GM23338 (cell line): ENCODE results near the gene SNAP25. TPM values are rescaled to one million over a fixed set of nuclear protein-coding genes. Genes with fewer than 3 reads are reported as not detected.

Source experiments
- ATAC-seq: fragments of 200-7000 bp; cut with Tn5 transposase; 3 replicates; pipeline ENCODE4 v1.9.1; 2020
- DNase-seq: peaks from one replicate; pipeline ENCODE4 v3.0.0-alpha.2; 2015; ENCODE audit warnings: low spot score
- H2AFZ ChIP-seq: fragments of 200-600 bp; sonication (generic); 2 replicates; pipeline ENCODE4 v1.8.0; 2016; ENCODE audit warnings: antibody characterized with exemption, mild to moderate bottlenecking, moderate library complexity
- H3F3A ChIP-seq: fragments of 200-600 bp; sonication (generic); replicated peaks from 2 replicates; pipeline ENCODE4 v1.8.0; 2017; ENCODE audit warnings: antibody characterized with exemption, mixed run types, low read depth
- H3K27ac ChIP-seq: fragments of 200-600 bp; sonication (generic); 2 replicates; pipeline ENCODE4 v1.6.1; 2016; ENCODE audit warnings: low read depth
- H3K27me3 ChIP-seq: fragments of 200-600 bp; sonication (generic); 2 replicates; pipeline ENCODE4 v1.8.0; 2016; ENCODE audit warnings: mild to moderate bottlenecking, mixed run types, moderate library complexity; ENCODE audit not compliant: insufficient read depth
- H3K36me3 ChIP-seq: fragments of 200-600 bp; sonication (generic); 2 replicates; pipeline ENCODE4 v1.8.0; 2016; ENCODE audit warnings: mild to moderate bottlenecking; ENCODE audit not compliant: insufficient read depth
- H3K4me1 ChIP-seq: fragments of 200-600 bp; sonication (generic); 2 replicates; pipeline ENCODE4 v1.8.0; 2016; ENCODE audit warnings: mild to moderate bottlenecking, moderate library complexity; ENCODE audit not compliant: insufficient read depth
- H3K4me2 ChIP-seq: fragments of 200-600 bp; sonication (generic); 2 replicates; pipeline ENCODE4 v1.7.1; 2017; ENCODE audit warnings: mixed run types
- H3K4me3 ChIP-seq: fragments of 200-600 bp; sonication (generic); 2 replicates; pipeline ENCODE4 v1.6.1; 2016; ENCODE audit warnings: mixed run types
- H3K79me2 ChIP-seq: fragments of 200-600 bp; sonication (generic); replicated peaks from 2 replicates; pipeline ENCODE4 v1.8.0; 2017; ENCODE audit warnings: mild to moderate bottlenecking; ENCODE audit not compliant: insufficient read depth
- H3K9me2 ChIP-seq: fragments of 200-600 bp; sonication (generic); 2 replicates; pipeline ENCODE4 v1.8.0; 2017; ENCODE audit not compliant: insufficient read depth
- H4K20me1 ChIP-seq: fragments of 200-600 bp; sonication (generic); replicated peaks from 2 replicates; pipeline ENCODE4 v1.8.0; 2017; ENCODE audit warnings: mild to moderate bottlenecking; ENCODE audit not compliant: insufficient read depth
- H3K27ac Mint-ChIP-seq: 2 replicates; pipeline ENCODE4 v1.8.0; 2020; ENCODE audit warnings: inconsistent platforms, mild to moderate bottlenecking, moderate library complexity, mixed read lengths
- H3K27me3 Mint-ChIP-seq: 3 replicates; pipeline ENCODE4 v1.8.0; 2022; ENCODE audit warnings: low read depth, mild to moderate bottlenecking, moderate library complexity, mixed read lengths, inconsistent platforms; ENCODE audit not compliant: insufficient read depth, poor library complexity
- H3K36me3 Mint-ChIP-seq: 3 replicates; pipeline ENCODE4 v1.8.0; 2021; ENCODE audit warnings: low read depth, mild to moderate bottlenecking, inconsistent platforms, moderate library complexity, mixed read lengths
- H3K4me1 Mint-ChIP-seq: 3 replicates; pipeline ENCODE4 v1.8.0; 2020; ENCODE audit warnings: mild to moderate bottlenecking, inconsistent platforms, mixed read lengths
- H3K4me3 Mint-ChIP-seq: 3 replicates; pipeline ENCODE4 v1.8.0; 2021; ENCODE audit warnings: moderate library complexity, mild to moderate bottlenecking, inconsistent platforms, mixed read lengths
- H3K9me3 Mint-ChIP-seq: 3 replicates; pipeline ENCODE4 v1.8.0; 2020; ENCODE audit warnings: moderate library complexity, mild to moderate bottlenecking, inconsistent platforms, mixed read lengths
- CREB1 ChIP-seq: fragments of 250-450 bp; sonication (Bioruptor Pico); IDR thresholded peaks from 2 replicates; pipeline ENCODE4 v1.5.0; 2020; ENCODE audit warnings: low read depth, mild to moderate bottlenecking, moderate library complexity
- CTCF ChIP-seq, 2 experiments: fragments of 200-600 bp in 1 of 2; sonication (generic) in 1 of 2; conservative IDR thresholded peaks; 2 replicates each; pipeline versions ENCODE4 v1.5.1 to v1.6.1; 2016 to 2017; ENCODE audit warnings: antibody characterized with exemption in 2 of 2, low read depth in 2 of 2, mild to moderate bottlenecking in 2 of 2, moderate library complexity in 1 of 2
- ETS1 ChIP-seq: IDR thresholded peaks from 2 replicates; pipeline ENCODE4 v1.6.1; 2016; ENCODE audit warnings: antibody characterized with exemption
- EZH2 ChIP-seq: fragments of 200-600 bp; sonication (generic); IDR thresholded peaks from one replicate; pipeline ENCODE4 v1.8.0; 2017; ENCODE audit warnings: antibody characterized with exemption, mild to moderate bottlenecking, low read depth; ENCODE audit not compliant: unreplicated experiment
- EZH2phosphoT487 ChIP-seq: fragments of 200-600 bp; sonication (generic); IDR thresholded peaks from one replicate; pipeline ENCODE4 v1.8.1; 2018; ENCODE audit warnings: antibody characterized with exemption; ENCODE audit not compliant: unreplicated experiment
- JUNB ChIP-seq: IDR thresholded peaks from one replicate; pipeline ENCODE4 v1.6.1; 2016; ENCODE audit warnings: antibody characterized with exemption; ENCODE audit not compliant: unreplicated experiment
- POLR2AphosphoS5 ChIP-seq: IDR thresholded peaks from 2 replicates; pipeline ENCODE4 v1.6.1; 2016; ENCODE audit warnings: antibody characterized with exemption, low read depth
- STAT1 ChIP-seq: IDR thresholded peaks from one replicate; pipeline ENCODE4 v1.6.1; 2016; ENCODE audit warnings: antibody characterized with exemption; ENCODE audit not compliant: unreplicated experiment
- ZNF114 ChIP-seq: fragments of 250-450 bp; sonication (Bioruptor Pico); IDR thresholded peaks from 2 replicates; pipeline ENCODE4 v1.5.0; 2020; ENCODE audit warnings: mild to moderate bottlenecking, moderate library complexity
- ZNF331 ChIP-seq: fragments of 250-450 bp; sonication (Bioruptor Pico); IDR thresholded peaks from 2 replicates; pipeline ENCODE4 v1.5.0; 2020; ENCODE audit warnings: low read depth, mild to moderate bottlenecking, moderate library complexity
- ZNF462 ChIP-seq: fragments of 250-450 bp; sonication (Bioruptor Pico); IDR thresholded peaks from 2 replicates; pipeline ENCODE4 v1.5.0; 2020; ENCODE audit warnings: mild to moderate bottlenecking, moderate library complexity
- polyA plus RNA-seq: library from polyadenylated mRNA; unstranded; fragments of >200 nt; fragmentation: Nextera tagmentation; extraction: Ambion mirVana; gene quantifications from 2 replicates; pipeline ENCODE4 v1.2.1, GENCODE V29; 2016
- total RNA-seq: library from RNA; depleted of rRNA; stranded (reverse); fragments of >200 nt; shearing (Covaris generic); gene quantifications from 2 replicates; pipeline ENCODE4 v1.2.3, GENCODE V29; 2014

The SNAP25 gene
- total and polyA plus RNA-seq, 2 experiments from 2014 or later, result 0.82 to 1.3 TPM

- no peak for TF ChIP-seq POLR2AphosphoS5
- no peak for TF ChIP-seq ETS1
- TF ChIP-seq JUNB, result no peak
- no peak for TF ChIP-seq STAT1
- no peak for TF ChIP-seq EZH2
- no peak for TF ChIP-seq CTCF (conservative IDR thresholded peaks at IDR 0.05; ENCODE audit: low read depth in 2 of 2)
- no peak for TF ChIP-seq ZNF331 (CRISPR knock-in tag)
- TF ChIP-seq ZNF114 (CRISPR knock-in tag), result no peak
These were observed 67.7 kb downstream of the SNAP25 start (continued) for GRCh38 chr20:10286356-10286755.

- Histone ChIP-seq H3K4me2 (no peak overlapping the region), H4K20me1 (no peaks in the 10 kb centered on the region), H3K79me2 (no peaks in the 10 kb centered on the region), H2AFZ (no peak overlapping the region), H3K27ac (no peak overlapping the region), H3K36me3 (no peaks in the 10 kb centered on the region), H3F3A (no peaks in the 10 kb centered on the region), H3K27me3 (no peaks in the 10 kb centered on the region), H3K4me3 (no peak overlapping the region), H3K9me2 (no peaks in the 10 kb centered on the region), H3K4me1 (peaks cover 30% of the 10 kb centered on the region)
- Mint-ChIP-seq H3K9me3 (no peaks in the 10 kb centered on the region; the same call in 2 of the 3 replicates), H3K36me3 (no peaks in the 10 kb centered on the region), H3K27ac (no peak overlapping the region), H3K27me3 (no peaks in the 10 kb centered on the region), H3K4me3 (no peak overlapping the region), H3K4me1 (peaks cover 23% of the 10 kb centered on the region)
- DNase-seq (no peak), ATAC-seq (no peak)
- TF ChIP-seq ETS1 (no peak), ZNF462 (no peak), CTCF (conservative IDR thresholded peaks at IDR 0.05; ENCODE audit: low read depth in 2 of 2) (no peak), JUNB (no peak), EZH2phosphoT487 (no peak), CREB1 (CRISPR knock-in tag) (no peak), ZNF331 (CRISPR knock-in tag) (no peak), POLR2AphosphoS5 (no peak), STAT1 (no peak), EZH2 (no peak)
These were observed 69.8 kb downstream of the SNAP25 start for GRCh38 chr20:10288421-10288820.
